Suprapubic skin (tissue), 4 donors: Measurements from ENCODE around the gene ITM2C. TPM values are rescaled to one million over a fixed set of nuclear protein-coding genes. Genes with fewer than 3 reads are reported as not detected.

Experiments used
- DNase-seq, 2 donors: peaks; one replicate each; pipeline ENCODE4 v3.0.0-alpha.2; 2019; ENCODE audit warnings: low spot score in 2 of 2
- H3K27ac ChIP-seq: fragments of 200-600 bp; sonication (generic); one replicate; pipeline ENCODE4 v1.5.1; 2019
- H3K27me3 ChIP-seq: fragments of 200-600 bp; sonication (generic); one replicate; pipeline ENCODE4 v1.5.1; 2019
- H3K36me3 ChIP-seq: fragments of 200-600 bp; sonication (generic); one replicate; pipeline ENCODE4 v1.5.1; 2019
- H3K4me1 ChIP-seq: fragments of 200-600 bp; sonication (generic); one replicate; pipeline ENCODE4 v1.5.1; 2019
- H3K4me3 ChIP-seq: fragments of 200-600 bp; sonication (generic); one replicate; pipeline ENCODE4 v1.5.1; 2019; ENCODE audit warnings: mild to moderate bottlenecking
- H3K9me3 ChIP-seq: fragments of 200-600 bp; sonication (generic); one replicate; pipeline ENCODE4 v1.5.1; 2019
- CTCF ChIP-seq, 2 donors: fragments of 200-600 bp in 1 of 2; fragments of 450-650 bp in 1 of 2; sonication (generic) in 1 of 2; IDR thresholded peaks; one replicate each; pipeline ENCODE4 v1.5.1; 2016 to 2019; ENCODE audit warnings: antibody characterized with exemption in 2 of 2, mild to moderate bottlenecking in 1 of 2, moderate library complexity in 1 of 2
- EP300 ChIP-seq: sonication (generic); formaldehyde crosslinking; IDR thresholded peaks from one replicate; pipeline ENCODE4 v1.6.1; 2017; ENCODE audit warnings: antibody characterized with exemption
- POLR2A ChIP-seq, 2 donors: fragments of 450-650 bp; IDR thresholded peaks; one replicate each; pipeline ENCODE4 v1.6.1; 2017; ENCODE audit warnings: antibody characterized with exemption in 2 of 2, mild to moderate bottlenecking in 2 of 2, moderate library complexity in 2 of 2
- POLR2AphosphoS5 ChIP-seq, 3 donors: sonication (generic); formaldehyde crosslinking; IDR thresholded peaks; one replicate each; pipeline ENCODE4 v1.6.1; 2017; ENCODE audit warnings: antibody characterized with exemption in 3 of 3
- WGBS: methylation state at CpG from one replicate; pipeline ENCODE4 v1.1.5; 2018; 5-methylcytosine and 5-hydroxymethylcytosine counted together
- total RNA-seq, 4 donors: library from RNA; depleted of rRNA; stranded (reverse); fragments of >200 nt; gene quantifications; one replicate each; pipeline ENCODE4 v1.1.0, GENCODE V29; 2016

Gene ITM2C
- total RNA-seq, 4 donors from 2014 or later: 9.0 to 17.9 (median 11.4) TPM

DNA sequence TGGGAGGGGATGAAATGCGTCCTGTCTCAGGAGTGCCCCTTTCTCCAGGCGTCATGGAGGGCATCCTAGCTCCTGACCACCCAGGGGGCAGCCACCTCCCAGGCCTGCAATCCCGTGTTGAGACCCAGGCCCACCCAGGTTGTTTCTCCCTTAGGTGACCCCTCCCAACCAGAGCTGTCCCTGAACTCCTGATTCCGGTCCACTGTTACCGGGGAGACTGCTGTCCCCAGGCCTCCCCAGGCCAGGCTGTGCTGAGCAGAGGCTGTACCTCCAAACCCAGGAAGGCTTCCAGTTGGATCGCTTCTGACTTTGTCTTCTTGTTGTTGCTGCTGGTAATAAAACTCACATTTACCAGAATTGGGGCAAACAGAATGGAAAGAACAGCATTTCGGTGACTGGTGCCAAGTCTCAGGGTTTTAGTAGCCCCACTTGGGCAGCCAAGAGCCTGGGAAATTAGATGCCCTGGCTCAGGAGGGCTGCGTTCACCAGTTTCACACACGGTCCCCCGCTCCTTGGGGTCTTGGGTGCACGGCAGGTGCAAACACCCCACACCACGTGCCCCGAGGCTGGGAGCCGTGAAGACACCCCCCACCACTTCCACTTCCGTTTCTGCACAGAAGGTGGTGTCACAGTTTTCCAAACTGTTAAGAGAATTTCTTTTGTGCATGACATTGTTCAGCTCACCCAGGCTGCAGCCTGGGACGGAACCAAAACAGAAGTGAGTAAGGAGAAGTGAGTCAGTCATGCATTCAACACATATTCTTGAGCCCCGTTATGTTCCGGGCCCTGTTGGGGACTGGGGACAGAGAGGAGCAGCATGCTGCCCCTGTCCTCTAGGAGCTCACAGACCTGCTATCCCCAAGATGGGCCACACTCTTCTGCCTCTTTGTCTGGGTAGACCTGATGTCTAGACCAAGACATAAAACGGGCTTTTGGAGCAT, 29.4 kb downstream of the ITM2C start:
- H3K4me1 ChIP-seq: no peaks in the 10 kb centered on the region
- no peaks in the 10 kb centered on the region for H3K36me3 ChIP-seq
- no peak overlapping the region for H3K4me3 ChIP-seq
- 83% methylated on average over 10 of the region's 19 CpGs for WGBS
- H3K27me3 ChIP-seq: peaks cover 12% of the 10 kb centered on the region
- no peak overlapping the region for H3K27ac ChIP-seq
- no peak for TF ChIP-seq CTCF (IDR thresholded peaks at IDR 0.05)
- TF ChIP-seq EP300: no peak
- TF ChIP-seq POLR2A (IDR thresholded peaks at IDR 0.05): no peak
- TF ChIP-seq POLR2AphosphoS5 (IDR thresholded peaks at IDR 0.05): no peak
- DNase-seq: peak in 1 of 2 donors; percentile 47
- H3K9me3 ChIP-seq: no peaks in the 10 kb centered on the region

DNA sequence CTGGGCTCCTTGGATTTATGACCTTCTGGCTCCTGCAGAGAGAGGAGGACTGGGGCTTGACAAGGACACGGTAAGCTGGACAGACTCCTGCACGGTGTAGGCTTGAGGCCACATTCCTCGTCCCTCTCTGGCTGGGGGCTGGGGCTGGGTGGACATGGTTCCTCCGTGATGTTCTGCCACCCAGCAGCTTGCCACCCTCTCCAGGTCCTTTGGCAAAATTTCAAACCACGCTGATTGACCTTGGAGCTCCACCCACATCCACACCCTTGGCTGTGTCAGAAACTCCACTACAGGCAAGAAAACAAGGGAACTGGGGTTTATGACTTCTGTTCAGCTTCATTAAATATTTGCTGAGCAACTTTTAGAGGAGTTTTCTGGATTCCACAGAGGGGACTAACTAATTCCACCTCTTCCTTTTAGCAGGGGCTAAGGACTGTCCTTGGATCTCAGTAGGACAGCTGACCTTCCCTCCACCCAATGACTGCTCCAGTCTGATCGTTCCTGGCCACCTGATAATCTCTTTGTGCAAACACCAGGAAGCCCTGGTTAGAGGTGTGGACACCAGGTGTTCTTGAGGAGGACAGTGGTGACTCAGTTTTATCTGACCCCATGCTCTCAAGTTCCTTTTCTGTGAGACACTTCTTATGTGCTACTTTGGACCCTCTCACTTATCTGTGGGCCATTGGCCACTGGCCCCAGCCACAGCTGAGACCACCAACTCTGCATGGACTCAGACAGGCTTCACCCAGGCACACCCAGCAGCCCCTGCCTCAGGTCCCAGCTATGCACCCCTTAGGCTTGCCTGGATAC, 31.0 kb downstream of the ITM2C start:
- Histone ChIP-seq H3K27me3 (peaks cover 20% of the 10 kb centered on the region), H3K36me3 (no peaks in the 10 kb centered on the region), H3K4me1 (no peaks in the 10 kb centered on the region), H3K27ac (no peak overlapping the region), H3K4me3 (no peak overlapping the region), H3K9me3 (no peaks in the 10 kb centered on the region)
- WGBS: 52% methylated on average over 6 of the region's 6 CpGs
- DNase-seq: peak in 1 of 2 donors; percentile 70
- TF ChIP-seq POLR2AphosphoS5 (IDR thresholded peaks at IDR 0.05) (no peak), CTCF (IDR thresholded peaks at IDR 0.05) (no peak), EP300 (no peak)

DNA sequence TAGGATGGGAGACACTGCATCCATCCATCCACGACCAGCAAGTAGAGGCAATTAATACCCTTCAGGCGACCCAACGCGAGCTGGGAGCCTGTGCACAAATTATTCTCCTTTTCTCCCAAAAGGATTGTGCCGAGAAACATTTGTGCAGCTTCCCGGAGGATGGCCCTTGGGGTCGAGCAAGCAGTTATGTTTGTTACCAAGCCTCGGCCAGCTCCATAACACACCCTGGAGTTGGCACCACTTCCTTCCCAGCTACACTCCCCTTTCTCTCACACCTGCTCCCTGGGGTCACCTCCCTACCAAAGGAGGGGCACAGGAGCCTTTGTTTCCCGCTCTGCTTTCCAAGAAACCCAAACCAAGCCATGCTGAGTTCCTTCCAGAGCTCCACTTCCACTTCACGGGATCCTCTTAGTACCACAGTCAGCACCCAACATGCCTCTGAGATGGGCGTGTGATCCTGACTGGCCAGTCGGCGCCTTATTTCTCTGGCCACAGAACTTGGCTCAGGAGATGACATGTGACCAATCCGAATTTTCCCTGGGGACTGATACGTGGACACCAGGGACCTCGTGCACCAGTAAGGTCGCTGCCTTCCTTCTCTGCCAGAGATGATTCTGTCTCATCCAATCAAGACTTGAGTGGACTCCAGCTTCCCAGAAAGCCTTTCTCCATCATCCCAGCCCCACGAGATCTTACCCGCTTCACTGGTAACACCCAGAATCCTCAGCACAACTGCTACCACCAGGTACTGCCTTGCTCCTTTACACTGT, 31.8 kb downstream of the ITM2C start:
- no peaks in the 10 kb centered on the region for H3K9me3 ChIP-seq
- H3K4me1 ChIP-seq: no peaks in the 10 kb centered on the region
- no peak overlapping the region for H3K4me3 ChIP-seq
- 84% methylated on average over 18 of the region's 19 CpGs for WGBS
- peaks cover 28% of the 10 kb centered on the region for H3K27me3 ChIP-seq
- no peak for TF ChIP-seq POLR2A (IDR thresholded peaks at IDR 0.05)
- no peak for TF ChIP-seq CTCF (IDR thresholded peaks at IDR 0.05)
- no peak for TF ChIP-seq POLR2AphosphoS5 (IDR thresholded peaks at IDR 0.05)
- no peak for TF ChIP-seq EP300
- H3K36me3 ChIP-seq: no peaks in the 10 kb centered on the region
- no peak overlapping the region for H3K27ac ChIP-seq
- DNase-seq: peak in 1 of 2 donors; percentile 65

GRCh38 chr2:230898016-230898712, 33.4 kb downstream of the ITM2C start:
- H3K36me3 ChIP-seq: no peaks in the 10 kb centered on the region
- 94% methylated on average over 8 of the region's 13 CpGs for whole genome bisulfite sequencing

More at GRCh38 chr2:230898016-230898712, 33.4 kb downstream of the ITM2C start:
- TF ChIP-seq POLR2A (IDR thresholded peaks at IDR 0.05) (no peak), POLR2AphosphoS5 (IDR thresholded peaks at IDR 0.05) (no peak), EP300 (no peak), CTCF (IDR thresholded peaks at IDR 0.05) (no peak)
- DNase-seq: peak in 1 of 2 donors; percentile 78
- no peak overlapping the region for H3K4me3 ChIP-seq
- H3K27me3 ChIP-seq: peaks cover 28% of the 10 kb centered on the region
- H3K4me1 ChIP-seq: no peaks in the 10 kb centered on the region
- H3K27ac ChIP-seq: no peak overlapping the region
- no peaks in the 10 kb centered on the region for H3K9me3 ChIP-seq
